Stimulated activated naive CD4-positive, alpha-beta T cell (primary cell): ENCODE results near the gene NR1I3.
"Not testable (repeated sequence)": the region's sequence is repeated elsewhere in the genome, so short reads cannot be mapped to it uniquely, and the experiment has no call there.

ENCODE experiments used
- DNase-seq, 6 experiments: peaks; one replicate each; lab custom pipeline; 2025; lab: John Stamatoyannopoulos, UW

Gene NR1I3

GRCh38 chr1:161238039-161238473, at the start of gene NR1I3:
TSS of gene NR1I3 (minus strand) at chr1:161238203. CDS start at chr1:161236565, 1,638 bp downstream.
- DNase-seq: no peak

DNA sequence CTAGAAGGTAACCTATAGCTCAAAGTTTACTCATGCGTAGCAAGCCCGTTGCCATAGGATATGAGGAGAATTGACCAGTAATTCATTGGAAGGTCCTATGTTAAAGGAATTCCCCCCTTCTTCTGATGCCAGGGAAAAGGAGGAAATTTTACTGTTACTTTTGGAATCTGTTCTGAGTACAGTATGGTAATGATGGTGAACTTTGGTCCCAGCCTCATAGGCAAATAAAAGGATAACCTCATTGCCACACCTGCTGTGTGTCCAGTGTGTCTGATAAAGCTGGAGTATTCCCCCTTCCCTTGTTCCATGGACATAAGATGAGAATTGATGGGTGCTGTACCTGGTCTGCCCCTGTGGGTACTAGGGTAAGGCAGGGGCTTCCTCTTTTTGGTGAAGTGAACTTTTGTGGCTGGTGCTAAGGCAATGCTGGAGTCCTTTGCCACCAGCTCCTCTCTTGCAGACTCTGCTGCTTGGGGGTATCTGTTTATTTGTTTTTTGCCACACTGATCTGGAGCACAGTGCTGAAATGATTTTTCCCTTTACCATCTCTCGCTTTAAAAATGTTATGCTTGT, 49.6 kb upstream of the NR1I3 start:
- DNase-seq: no peak

- no peak for DNase-seq
These were observed 47.5 kb upstream of the NR1I3 start for GRCh38 chr1:161285521-161285920.

- no peak for DNase-seq
These were observed 47.1 kb upstream of the NR1I3 start for GRCh38 chr1:161285113-161285512.

DNA sequence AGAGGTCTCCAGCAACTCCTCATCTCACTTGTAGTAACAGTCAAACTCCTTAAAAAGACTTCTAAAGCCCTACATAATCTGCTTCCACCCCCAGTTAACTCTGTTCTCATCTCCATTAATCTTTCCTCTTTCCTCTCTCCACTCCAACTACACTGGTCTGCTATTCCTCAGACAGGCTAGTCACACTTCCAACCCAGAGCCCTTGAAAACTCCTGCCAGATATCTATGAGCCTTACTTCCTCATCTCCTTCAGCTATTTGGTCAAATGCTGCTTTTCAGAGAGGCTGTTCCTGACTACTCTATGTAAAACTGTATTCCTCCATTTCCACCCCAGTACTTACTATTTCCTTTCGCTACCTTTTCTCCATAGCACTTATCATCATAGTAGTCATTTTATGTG, 45.0 kb upstream of the NR1I3 start:
- DNase-seq: no peak

DNA sequence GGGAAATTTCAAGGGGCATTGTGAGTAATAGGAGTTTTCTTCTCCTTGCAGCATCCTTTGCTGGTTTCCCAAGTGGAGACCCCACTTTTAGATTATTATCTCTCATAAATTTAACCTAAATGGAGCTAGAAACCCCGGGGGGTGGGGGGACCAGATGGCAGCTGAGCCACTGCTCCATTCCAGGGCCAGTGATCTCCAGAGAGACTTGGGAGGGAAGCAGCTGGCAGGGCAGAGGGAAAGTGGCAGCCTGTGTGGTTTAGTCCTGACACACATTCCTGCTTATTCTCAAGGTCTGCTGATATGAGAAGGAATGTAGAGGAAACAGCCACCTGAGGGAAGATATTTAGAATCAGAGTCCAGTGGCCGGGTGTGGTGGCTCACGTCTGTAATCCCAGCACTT, 36.9 kb upstream of the NR1I3 start:
- no peak for DNase-seq

DNA sequence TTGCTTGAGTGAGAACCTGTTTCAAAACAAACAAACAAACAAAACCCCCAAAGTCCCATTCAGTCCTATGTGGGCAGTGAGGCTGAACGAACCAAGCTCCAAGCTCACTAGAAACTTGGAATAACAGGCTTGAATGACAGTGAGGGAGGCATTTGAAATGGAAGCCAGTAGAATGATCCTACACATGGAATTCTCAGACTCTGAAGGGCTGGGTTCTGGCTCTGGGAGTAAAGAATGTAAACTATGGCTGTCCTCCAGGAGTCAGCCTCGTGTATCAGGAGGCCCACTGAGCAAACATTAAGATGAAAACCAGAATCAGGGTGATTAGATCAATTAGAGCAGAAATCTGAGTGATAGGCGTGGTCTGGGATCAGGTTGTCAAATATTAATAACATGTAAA, 35.4 kb upstream of the NR1I3 start:
- no peak for DNase-seq

- no peak for DNase-seq
These were observed 29.3 kb upstream of the NR1I3 start for GRCh38 chr1:161267321-161267720.

- no peak for DNase-seq
These were observed 28.8 kb upstream of the NR1I3 start for GRCh38 chr1:161266836-161267235.

DNA sequence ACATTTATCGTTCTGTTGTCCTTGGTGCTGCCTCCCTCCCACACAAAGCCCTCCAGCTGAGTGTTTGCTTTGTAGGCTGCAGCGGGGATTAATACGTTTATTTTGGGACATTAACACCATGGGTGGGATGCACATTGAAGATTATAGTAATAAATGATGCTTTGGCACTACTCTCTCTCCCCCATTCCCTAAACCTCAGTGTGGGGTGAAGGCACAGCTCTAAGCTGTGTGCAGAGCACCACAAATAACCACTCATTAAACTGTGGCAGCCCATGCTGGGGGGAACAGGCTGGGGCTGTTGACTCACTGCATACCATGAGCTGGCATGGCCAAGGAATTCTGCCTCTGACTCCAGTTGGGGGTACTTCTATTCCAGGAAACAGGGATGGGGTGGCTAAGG, 28.2 kb upstream of the NR1I3 start:
- DNase-seq: no peak

GRCh38 chr1:161265305-161265704, 27.3 kb upstream of the NR1I3 start:
- DNase-seq: no peak

GRCh38 chr1:161261261-161262235, 23.5 kb upstream of the NR1I3 start:
- no peak for DNase-seq

DNA sequence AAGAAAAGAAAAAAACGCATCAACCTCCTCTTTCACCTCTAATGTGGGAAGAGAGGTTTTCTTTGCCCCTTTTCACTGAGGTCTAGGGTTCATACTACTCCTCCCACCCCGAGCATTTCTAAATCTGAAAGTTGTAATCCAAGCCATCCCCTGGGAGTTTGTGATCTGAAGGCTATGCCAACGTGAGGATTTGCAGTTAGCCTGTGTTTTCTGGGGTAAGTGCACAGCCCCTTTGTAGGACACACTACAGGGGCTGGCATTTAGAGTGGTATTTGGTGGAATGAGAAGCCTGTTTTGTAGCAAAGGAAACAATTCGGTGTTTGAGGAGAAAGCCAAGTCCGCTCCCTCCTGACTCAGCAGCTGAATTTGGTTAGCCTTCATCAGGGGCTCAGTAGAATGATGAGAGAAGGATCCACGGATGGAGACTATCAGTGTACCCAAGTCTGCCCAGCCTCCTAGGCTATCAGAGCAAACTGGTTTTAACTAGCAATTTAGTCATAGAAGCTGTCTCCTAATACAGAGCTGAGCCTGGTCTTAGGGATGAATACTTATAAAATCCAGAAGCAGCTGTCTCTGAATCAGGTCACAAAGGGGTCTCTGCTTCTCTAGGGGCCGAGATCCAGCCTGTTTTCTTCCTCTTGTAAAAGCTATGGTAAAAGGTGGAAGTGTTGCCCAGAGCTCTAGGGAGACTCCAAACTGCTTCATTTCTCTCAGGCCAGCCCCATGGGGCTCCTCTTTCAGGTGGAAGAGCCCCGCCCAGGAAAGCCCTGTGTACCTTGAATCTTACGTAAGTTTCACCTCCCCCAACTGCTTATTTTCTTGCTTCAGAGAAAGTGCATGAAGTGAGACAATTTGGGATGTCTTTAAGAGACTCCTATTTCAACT, 22.6 kb upstream of the NR1I3 start:
- DNase-seq: no peak

- DNase-seq: no peak
These were observed 21.8 kb upstream of the NR1I3 start for GRCh38 chr1:161259765-161260164.

- DNase-seq: no peak
These were observed 21.3 kb upstream of the NR1I3 start for GRCh38 chr1:161259345-161259702.

- peak in 4 of 6 experiments; percentile 3 to 28 (median 14) for DNase-seq
These were observed 20.7 kb upstream of the NR1I3 start, which contains the start of gene PCP4L1 for GRCh38 chr1:161258439-161259344. TSS of gene PCP4L1 (plus strand) at chr1:161258745. CDS start at chr1:161258975, 230 bp downstream.

DNA sequence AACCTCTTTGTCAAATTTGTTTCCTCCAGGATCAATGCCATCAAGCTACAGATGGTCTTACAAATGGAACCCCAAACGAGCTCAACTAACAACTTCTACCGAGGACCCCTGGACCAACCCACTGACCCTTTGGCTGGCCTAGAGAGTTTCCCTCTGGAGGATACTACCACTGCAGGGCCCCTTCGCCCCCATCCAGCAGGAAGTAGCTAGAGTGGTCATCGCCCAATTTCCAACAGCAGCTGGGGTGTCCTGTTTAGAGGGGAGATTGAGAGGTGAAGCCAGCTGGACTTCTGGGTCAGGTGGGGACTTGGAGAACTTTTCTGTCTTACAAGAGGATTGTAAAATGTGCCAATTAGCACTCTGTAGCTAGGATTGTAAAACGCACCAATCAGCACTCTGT, 19.1 kb upstream of the NR1I3 start:
- peak in 1 of 6 experiments; percentile 3 for DNase-seq

DNA sequence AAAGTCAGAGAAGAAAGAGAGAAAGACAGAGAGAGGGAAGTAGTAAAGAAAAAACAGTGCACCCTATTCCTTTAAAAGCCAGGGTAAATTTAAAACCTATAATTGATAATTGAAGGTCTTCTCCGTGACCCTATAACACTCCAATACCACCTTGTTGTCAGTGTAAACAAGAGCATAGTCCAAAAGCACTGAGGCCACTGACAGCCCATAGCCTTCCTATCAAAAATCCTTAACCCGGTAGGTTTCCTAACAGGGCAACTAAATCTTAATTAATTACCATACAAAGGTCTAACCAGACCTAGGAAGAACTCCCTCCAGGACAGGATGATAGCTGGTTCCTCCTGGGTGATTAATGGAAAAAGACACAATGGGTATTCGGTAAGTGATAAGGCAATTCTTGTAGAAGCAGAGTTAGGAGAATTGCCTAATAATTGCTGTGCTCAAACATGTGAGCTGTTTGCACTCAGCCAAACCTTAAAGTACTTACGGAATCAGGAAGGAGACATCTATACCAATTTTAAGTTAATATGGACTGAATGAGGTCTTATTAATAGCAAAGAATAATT, 18.0 kb upstream of the NR1I3 start:
- DNase-seq: not testable (repeated sequence)

GRCh38 chr1:161255302-161255701, 17.3 kb upstream of the NR1I3 start:
- not testable (repeated sequence) for DNase-seq

GRCh38 chr1:161251579-161251978, 13.6 kb upstream of the NR1I3 start:
- no peak for DNase-seq

DNA sequence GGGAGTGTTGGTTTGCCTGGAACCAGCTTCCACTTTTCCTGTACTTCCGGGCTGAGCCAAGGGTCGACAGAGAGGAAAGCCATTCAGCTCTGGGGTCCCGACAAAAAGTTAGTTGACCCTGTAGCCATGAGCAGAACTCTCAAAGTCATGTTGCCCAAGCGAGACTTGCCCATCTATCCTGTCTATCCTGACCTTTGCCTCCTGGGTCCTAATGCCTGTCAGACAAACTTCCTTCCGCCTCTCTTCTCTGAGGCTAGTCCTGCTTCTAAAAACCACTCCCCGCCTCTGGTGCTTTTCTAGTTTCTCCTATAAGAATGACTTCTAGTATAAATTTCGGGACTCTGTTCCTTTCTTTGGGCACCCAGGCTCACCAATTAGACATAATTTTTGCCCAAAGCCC, 12.8 kb upstream of the NR1I3 start:
- DNase-seq: no peak
